ENCODE results near the gene GFER.

Gene GFER

DNA sequence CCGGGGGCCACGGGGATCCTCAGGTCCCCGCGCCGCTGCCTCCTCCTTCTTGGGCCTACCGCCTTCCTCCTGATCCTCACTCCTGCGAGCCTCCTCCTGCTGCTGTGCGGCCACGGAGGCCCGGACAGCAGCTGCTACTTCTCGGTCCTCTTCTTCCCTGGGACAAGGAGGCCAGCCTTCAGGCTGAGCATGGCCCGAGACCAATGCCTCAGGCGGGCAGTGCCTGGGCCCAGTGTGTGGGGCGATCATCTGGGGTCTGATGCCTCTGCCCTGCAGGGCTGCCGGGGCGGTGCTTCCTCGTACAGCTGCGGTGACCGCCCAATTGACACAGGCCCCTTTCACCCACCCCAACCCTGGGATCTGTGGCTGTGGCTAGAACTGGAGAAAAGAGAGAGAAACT is 17.0 kb downstream of the GFER start:
- Mint-ChIP-seq H3K36me3 (ENCODE audit: low read depth) (peaks cover 22% of the 10 kb centered on the region), H3K4me3 (no peak overlapping the region), H3K9me3 (no peaks in the 10 kb centered on the region), H3K4me1 (peaks cover 24% of the 10 kb centered on the region), H3K27ac (no peak overlapping the region), H3K27me3 (no peaks in the 10 kb centered on the region)
- ATAC-seq, result no peak
- no peak for DNase-seq

DNA sequence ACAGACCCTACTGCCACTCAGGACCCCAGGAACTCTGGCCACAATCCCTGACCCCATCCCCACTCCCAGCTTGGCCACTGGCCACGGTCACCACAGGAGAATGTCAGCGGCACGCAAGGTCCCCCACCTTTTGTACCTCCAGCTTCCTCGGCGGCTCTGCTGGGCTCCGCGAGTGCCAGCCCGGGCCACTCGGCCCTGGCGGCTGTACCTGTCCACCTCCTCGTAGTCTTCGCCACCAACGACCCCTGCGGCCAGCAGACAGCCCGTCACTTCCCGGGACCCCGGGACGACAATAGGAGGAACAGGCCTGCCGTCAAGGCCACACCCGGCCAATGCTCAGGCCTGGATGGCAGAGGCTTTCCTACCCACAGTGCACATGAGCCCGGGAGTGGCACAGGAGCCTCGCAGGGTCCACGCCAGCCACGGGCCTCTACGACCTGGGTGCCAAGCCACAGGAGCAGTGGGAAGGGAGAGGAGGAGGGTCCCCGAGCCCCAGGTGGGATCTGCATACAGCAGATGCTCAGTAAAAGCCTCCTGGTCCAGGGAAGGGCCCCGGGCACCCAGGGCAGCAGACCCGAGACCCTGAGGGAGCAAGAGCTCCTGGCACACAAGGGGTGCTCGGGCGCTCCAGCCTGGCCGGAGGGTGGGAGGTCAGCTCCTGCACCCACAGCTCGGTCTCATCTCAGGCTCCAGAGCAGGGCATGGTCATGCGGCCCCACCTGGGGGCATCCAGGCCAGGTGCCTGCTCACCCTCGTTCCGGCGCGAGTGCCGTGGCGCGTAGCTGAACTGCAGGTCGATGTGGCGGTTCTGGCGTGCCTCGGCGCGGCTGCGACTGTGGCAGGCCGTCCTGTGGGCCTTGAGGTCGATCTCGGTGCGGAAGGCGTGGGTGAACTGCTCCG is 17.7 kb downstream of the GFER start:
- no peaks in the 10 kb centered on the region for H3K27me3 Mint-ChIP-seq
- H3K36me3 Mint-ChIP-seq (ENCODE audit: low read depth), result peaks cover 21% of the 10 kb centered on the region
- peaks cover 22% of the 10 kb centered on the region for H3K4me1 Mint-ChIP-seq
- H3K9me3 Mint-ChIP-seq, result no peaks in the 10 kb centered on the region
- H3K27ac Mint-ChIP-seq, result no peak overlapping the region
- ATAC-seq (no peak), DNase-seq (no peak)
- H3K4me3 Mint-ChIP-seq, result no peak overlapping the region

DNA sequence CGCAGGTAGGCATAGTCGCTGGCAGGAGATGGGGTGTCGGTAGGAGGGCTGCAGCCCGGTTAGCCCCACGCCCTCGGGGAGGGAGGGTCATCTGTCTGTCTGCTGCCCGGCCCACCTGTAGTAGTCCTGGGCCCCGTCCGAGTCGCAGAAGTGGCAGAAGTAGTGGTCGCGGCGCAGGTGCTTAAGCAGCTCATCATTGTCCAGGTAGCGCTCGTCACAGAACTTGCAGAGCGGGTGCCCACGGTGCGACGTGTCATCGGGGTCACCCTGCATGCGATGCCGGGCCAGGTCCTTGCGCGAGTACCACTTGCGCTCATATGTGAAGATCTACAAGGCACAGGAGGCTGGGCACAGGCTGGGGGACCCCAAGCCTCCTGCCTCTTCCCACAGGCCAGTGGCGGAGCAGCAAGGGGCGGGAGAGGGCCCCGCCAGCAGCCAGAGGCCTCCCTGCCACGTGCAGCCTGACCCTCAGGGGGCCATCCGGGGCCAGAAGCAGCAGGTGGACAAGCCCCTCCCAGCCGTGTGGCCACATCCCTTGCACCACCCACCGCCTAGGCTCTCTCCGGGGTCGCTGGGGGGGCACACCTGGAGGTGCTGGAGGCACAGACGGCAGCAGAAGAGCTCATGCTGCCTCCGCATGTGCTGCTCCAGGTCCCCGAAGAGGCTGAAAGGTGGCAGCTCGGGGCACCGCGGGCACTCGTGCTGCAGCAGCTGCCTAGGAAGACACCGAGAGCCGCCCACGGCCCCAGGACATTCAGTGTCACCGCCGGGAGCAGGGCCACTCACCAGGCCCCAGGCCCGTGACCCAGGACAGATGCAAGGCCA is 18.6 kb downstream of the GFER start:
- Mint-ChIP-seq H3K4me3 (no peak overlapping the region), H3K27me3 (no peaks in the 10 kb centered on the region), H3K36me3 (ENCODE audit: low read depth) (peaks cover 18% of the 10 kb centered on the region), H3K4me1 (peaks cover 26% of the 10 kb centered on the region), H3K27ac (peak overlapping the region; percentile 59), H3K9me3 (no peaks in the 10 kb centered on the region)
- DNase-seq (no peak), ATAC-seq (no peak)

DNA sequence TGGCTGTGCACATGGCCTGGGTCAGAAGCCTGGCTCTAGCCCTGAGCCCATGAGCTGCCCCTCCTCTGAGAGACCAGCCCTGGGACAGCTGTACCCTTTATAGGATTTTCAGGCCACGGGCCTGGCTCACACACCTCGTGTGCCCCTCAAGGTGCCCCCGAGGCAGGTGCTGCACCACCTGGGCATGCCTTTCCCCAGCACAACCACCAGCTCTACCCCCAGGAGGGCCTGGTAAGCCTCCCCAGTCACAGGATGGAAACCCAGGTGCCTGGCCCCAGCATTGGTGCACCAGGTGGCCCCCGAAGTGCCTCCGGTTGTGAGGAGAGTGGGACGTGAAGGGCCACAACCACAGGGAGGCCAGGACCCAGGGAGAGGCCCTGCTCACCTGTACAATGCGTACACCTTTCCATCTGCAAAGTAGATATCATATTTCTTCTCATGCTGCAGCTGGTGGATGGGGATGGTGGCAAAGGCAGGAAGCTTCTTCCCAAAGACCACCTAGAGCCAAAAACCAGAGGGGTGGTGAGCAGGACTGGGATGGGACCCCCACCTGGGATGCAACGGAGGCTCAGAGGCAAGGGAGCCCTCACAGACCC is 19.3 kb downstream of the GFER start:
- ATAC-seq, result no peak
- peaks cover 33% of the 10 kb centered on the region for H3K4me1 Mint-ChIP-seq
- DNase-seq, result no peak
- H3K27me3 Mint-ChIP-seq, result no peaks in the 10 kb centered on the region
- H3K9me3 Mint-ChIP-seq, result no peaks in the 10 kb centered on the region
- peaks cover 21% of the 10 kb centered on the region for H3K36me3 Mint-ChIP-seq (ENCODE audit: low read depth)
- H3K4me3 Mint-ChIP-seq, result no peak overlapping the region
- H3K27ac Mint-ChIP-seq, result no peak overlapping the region

DNA sequence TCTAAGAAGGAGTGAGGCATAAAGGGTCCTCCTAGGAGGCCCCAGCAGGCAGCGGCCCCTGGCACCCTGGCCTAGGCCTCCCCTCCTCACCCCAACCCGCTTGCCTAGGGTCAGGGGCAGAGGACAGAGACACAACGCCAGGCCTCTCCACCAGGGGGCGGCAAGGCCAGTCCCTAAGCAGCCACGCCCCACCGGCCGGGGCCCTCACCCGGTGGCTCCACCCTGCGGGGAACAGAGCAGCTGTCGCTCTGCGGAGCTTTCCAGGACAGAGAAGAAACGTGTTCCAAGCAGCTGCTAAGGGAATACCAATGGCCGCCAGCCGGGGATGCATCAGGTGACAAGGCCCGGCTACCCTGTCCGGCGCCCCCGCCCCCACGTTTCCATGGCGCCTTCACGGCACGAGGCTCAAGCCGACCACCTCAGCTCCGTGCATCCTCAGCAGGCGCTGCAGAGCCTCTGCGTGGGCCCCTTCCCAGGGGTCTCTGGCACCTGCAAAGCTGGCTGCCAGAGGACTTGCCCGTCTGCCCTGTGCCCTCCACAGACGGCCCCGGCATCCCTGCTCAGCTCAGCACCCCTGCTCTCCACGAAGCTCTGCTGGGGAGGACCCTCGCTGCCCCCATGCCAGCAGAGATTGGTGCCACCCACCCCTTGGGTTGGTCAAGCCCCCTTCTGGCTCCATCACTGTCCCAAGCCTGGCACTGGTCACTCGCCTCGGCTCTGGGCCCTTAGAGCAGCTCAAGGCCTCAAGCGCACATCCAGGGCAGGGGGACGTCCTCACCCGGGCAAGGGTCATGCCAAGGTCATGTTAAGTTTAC is 20.0 kb downstream of the GFER start:
- H3K4me3 Mint-ChIP-seq, result no peak overlapping the region
- DNase-seq, result peak; percentile 91
- no peaks in the 10 kb centered on the region for H3K27me3 Mint-ChIP-seq

DNA sequence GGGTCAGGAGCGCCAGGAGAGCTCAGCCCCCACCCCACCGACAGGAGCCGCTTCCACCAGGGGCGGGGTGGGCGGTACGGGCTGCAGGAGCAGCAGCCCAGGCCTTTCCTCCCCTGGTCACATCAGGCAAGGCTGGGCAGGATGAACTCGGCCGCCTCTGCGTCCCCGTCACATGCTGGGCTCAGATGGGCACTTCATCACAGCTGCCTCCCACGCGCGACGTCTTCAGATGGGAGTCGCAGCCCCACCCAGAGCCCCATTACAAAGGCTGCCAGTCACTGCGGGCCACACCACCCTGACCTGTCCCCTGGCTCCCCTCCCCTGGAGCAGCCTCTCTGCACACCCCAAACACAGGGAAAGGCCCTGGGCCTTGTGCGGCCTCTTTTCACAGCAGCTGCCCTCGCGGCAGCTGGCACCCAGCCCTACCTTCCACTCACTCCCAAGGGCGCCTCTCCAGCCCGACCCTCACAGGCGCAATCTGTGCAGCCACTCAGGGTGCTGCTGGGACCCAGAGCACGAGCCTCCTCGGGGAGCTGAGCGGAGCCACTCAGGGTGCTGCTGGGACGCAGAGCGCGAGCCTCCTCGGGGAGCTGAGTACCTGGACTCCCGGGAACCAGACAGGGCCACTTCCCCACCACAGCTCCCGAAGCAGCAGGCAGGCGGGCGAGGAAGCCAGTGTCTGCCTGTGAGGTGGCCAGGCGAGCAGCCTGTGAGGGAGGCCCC is 21.0 kb downstream of the GFER start:
- Mint-ChIP-seq H3K27me3 (no peaks in the 10 kb centered on the region), H3K4me1 (peaks cover 38% of the 10 kb centered on the region), H3K36me3 (ENCODE audit: low read depth) (peaks cover 25% of the 10 kb centered on the region), H3K4me3 (no peak overlapping the region), H3K9me3 (no peaks in the 10 kb centered on the region), H3K27ac (no peak overlapping the region)
- no peak for ATAC-seq
- no peak for DNase-seq

More for the DNA sequence above, 20.0 kb downstream of the GFER start:
- ATAC-seq, result peak; percentile 87
- no peaks in the 10 kb centered on the region for H3K9me3 Mint-ChIP-seq
- H3K36me3 Mint-ChIP-seq (ENCODE audit: low read depth), result peaks cover 25% of the 10 kb centered on the region
- no peak overlapping the region for H3K27ac Mint-ChIP-seq
- peaks cover 38% of the 10 kb centered on the region for H3K4me1 Mint-ChIP-seq

DNA sequence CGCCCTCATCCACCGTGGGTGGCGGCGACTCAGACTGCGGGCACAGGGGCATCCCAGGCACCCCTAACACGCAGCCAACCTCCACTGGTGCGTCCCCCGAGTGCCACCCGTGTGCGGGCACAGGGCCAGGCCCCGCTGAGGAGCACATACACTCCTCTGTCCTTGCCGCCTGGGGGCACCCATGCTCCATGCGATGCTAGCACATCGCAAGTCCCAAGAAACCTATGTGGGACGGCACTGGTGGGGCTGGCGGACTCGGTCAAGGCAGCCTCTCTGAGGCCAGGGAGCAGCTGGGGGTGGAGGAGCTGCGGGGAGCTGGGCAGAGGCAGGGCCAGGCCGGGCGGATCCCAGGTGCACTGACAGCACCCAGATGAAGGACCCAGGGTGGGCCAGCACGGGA is 21.7 kb downstream of the GFER start:
- H3K27ac Mint-ChIP-seq, result no peak overlapping the region
- no peak for DNase-seq
- H3K36me3 Mint-ChIP-seq (ENCODE audit: low read depth), result peaks cover 29% of the 10 kb centered on the region
- no peak for ATAC-seq
- no peak overlapping the region for H3K4me3 Mint-ChIP-seq
- H3K27me3 Mint-ChIP-seq, result no peaks in the 10 kb centered on the region
- no peaks in the 10 kb centered on the region for H3K9me3 Mint-ChIP-seq
- peaks cover 43% of the 10 kb centered on the region for H3K4me1 Mint-ChIP-seq

DNA sequence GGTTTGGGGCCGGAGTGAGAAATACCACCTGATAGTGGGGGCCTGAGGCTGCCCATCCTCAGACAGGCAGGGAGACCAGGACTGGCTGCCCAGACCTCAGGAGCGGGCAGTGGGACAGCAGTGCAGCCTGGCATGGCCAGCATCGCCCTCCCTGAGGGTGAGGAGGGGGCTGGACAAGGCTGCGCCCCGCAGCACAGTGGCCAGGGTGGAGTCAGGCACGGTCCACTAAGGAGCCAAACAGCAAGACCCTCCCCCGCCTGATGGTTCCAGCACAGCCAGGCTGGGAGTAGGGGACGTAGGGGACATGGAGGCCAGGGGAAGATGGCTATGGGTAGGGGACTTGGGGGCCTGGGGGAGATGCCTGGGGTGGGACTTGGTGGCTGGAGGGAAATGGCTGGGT is 22.3 kb downstream of the GFER start:
- Mint-ChIP-seq H3K36me3 (ENCODE audit: low read depth) (peaks cover 26% of the 10 kb centered on the region), H3K4me1 (peaks cover 45% of the 10 kb centered on the region)

DNA sequence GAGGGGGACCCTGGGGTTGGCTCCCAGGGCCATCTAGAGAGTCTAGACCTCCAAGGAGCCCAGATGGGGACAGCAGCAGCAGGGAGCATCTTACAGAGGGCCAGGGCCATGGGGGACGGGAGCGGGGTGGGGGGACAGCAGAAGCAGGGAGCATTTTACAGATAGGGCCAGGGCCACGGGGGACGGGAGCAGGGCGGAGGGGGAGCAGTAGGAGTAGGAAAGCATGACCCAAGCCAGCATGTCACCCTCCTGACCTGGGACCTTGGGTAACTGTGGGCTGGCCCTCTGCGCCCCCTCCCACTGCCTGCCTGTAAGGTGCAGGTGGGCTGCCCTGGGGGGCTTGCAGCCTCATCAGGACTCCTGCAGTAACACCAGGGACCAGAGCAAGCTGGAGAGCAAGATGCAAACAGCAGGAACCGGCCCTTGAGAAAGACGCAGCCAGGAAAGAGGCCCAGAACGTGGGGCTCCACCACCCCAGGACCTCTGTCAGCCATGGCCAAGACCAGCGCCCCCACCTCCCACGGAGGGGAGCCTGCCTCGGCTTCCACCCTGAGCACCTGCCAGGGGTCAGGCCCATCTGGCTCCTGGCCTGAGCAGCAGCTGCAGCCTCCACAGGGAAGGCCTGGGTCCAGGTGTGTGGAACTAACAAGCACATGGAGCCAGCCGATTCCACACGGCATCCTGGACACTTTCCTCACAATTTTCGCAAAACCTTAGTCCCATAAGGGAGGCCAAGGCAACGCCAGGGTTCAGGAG is 23.3 kb downstream of the GFER start:
- Mint-ChIP-seq H3K4me1 (peaks cover 47% of the 10 kb centered on the region), H3K27me3 (no peaks in the 10 kb centered on the region)

More for the DNA sequence above, 22.3 kb downstream of the GFER start:
- Mint-ChIP-seq H3K4me3 (peak overlapping the region; percentile 45), H3K9me3 (no peaks in the 10 kb centered on the region), H3K27me3 (no peaks in the 10 kb centered on the region), H3K27ac (peak overlapping the region; percentile 62)
- ATAC-seq (no peak), DNase-seq (no peak)

DNA sequence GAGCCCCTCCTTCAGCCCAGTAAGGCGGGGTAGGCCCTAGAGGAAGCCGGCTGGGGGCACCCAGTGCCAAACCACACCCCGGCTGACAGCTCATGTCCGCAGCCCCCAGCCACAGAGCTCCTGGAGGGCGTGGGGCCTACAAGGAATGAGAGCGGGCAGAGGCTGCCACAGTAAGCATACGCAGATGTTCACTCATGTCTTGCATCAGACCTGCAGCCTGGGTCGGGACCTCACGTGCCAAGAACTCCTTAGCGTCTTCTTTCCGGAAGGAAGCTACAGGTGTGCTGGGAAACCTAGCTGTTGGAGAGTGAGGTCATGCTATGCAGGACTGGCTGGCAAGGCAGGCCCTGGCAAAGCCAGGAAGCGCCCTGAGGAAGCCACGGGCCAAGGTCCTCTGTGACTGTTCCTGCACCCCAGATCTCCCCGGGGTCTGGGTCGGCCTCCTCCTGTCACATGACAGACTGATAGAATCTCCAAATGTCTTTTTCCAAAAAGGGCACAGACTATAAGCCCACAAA is 24.1 kb downstream of the GFER start:
- H3K27ac Mint-ChIP-seq, result peak overlapping the region; percentile 82
- peaks cover 47% of the 10 kb centered on the region for H3K4me1 Mint-ChIP-seq
- peaks cover 22% of the 10 kb centered on the region for H3K36me3 Mint-ChIP-seq (ENCODE audit: low read depth)
- H3K27me3 Mint-ChIP-seq, result no peaks in the 10 kb centered on the region
- no peaks in the 10 kb centered on the region for H3K9me3 Mint-ChIP-seq
- peak; percentile 54 for DNase-seq
- ATAC-seq, result no peak
- H3K4me3 Mint-ChIP-seq, result peak overlapping the region; percentile 96

More for the DNA sequence above, 23.3 kb downstream of the GFER start:
- Mint-ChIP-seq H3K27ac (peak overlapping the region; percentile 82), H3K9me3 (no peaks in the 10 kb centered on the region), H3K4me3 (peak overlapping the region; percentile 96), H3K36me3 (ENCODE audit: low read depth) (peaks cover 24% of the 10 kb centered on the region)
- DNase-seq (no peak), ATAC-seq (no peak)

DNA sequence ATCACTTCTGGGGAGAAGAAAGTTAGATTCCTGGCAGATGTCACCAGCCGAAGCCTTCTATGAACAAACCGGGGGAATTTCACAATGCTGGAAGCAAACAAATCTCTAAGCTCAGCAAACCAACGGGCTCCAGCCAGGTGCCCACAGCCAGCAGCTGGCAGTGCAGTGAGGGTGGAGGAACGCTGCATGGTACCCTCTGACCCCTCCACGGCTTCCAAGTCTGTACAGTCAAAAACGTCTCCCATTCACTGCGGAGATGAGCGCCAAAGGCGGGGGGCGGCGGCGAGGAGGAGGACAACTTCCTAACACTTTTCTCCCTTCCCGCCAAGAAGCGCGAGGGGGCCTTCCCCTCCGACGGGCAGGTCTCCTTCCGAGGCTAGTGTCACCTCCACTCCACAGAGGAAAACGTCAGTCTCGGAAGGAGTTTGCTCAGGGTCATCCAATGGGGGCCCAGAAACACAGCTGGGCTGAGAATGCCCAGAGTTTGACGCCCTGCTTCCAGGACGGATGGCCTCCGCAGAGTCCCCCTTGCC is 24.7 kb downstream of the GFER start:
- ATAC-seq (no peak), DNase-seq (peak; percentile 65)
- Mint-ChIP-seq H3K9me3 (no peaks in the 10 kb centered on the region), H3K4me1 (peaks cover 47% of the 10 kb centered on the region), H3K27me3 (no peaks in the 10 kb centered on the region), H3K36me3 (ENCODE audit: low read depth) (peaks cover 22% of the 10 kb centered on the region), H3K27ac (peak overlapping the region; percentile 82), H3K4me3 (peak overlapping the region; percentile 96)

DNA sequence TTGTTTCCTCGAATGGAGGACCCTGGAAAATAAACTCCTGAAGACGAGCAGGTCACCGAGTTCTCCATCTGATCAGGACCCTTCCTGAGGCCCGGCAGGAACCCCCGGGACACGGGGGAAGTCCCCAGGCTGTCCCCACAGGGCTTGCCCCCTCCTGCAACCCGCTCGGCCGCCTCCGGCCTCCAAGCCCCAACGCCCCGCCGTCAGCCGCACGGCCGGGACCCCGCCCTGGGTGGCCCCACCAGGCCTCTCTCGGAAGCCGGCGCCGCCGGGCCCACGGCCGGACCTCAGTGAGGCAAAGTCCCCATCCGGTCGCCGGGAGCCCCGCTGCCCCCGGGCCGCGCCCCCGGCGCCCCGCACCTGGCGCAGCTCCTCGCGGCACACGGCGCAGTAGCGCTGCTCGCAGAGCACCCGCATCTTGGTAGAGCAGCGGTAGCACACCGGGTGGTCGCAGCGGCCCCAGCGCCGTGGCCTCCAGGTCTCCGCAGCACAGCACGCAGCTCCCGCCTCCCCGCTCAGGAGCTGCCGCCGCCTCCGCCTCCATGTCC is 25.2 kb downstream of the GFER start:
- Mint-ChIP-seq H3K27ac (peak overlapping the region; percentile 82), H3K4me3 (peak overlapping the region; percentile 96), H3K27me3 (no peaks in the 10 kb centered on the region), H3K36me3 (ENCODE audit: low read depth) (peaks cover 22% of the 10 kb centered on the region), H3K9me3 (no peaks in the 10 kb centered on the region), H3K4me1 (peaks cover 47% of the 10 kb centered on the region)
- DNase-seq, result no peak
- ATAC-seq, result peak; percentile 12

All from activated naive CD8-positive, alpha-beta T cell treated with anti-CD3 and anti-CD28 coated beads, Interleukin-2, amount 50 U/mL, for 24 hours (primary cell).